Calu3 (cell line): ENCODE measurements around the gene KCNH1. TPM values are rescaled to one million over a fixed set of nuclear protein-coding genes. Genes with fewer than 3 reads are reported as not detected.
"Not testable (repeated sequence)": the region's sequence is repeated elsewhere in the genome, so short reads cannot be mapped to it uniquely, and the experiment has no call there.

Experiments used
- BruUV-seq: library from RNA; stranded (reverse); fragments of 400-500 nt; replicated peaks from 2 replicates; lab custom pipeline; 2021; lab: Mats Ljungman, UMichigan
- CTCF ChIA-PET: fragments of 300-600 bp; sonication (Branson Sonifier 250); formaldehyde crosslinking; loops from one replicate; lab custom pipeline; 2022; ENCODE audit warnings: antibody characterized with exemption; lab: Charles Lee
- DNase-seq: peaks from one replicate; pipeline ENCODE4 v3.0.0; 2022
- H3K27ac Mint-ChIP-seq: one replicate; pipeline ENCODE4 v1.8.0; 2022; ENCODE audit warnings: mixed read lengths; ENCODE audit not compliant: unreplicated experiment
- H3K27me3 Mint-ChIP-seq: one replicate; pipeline ENCODE4 v1.8.0; 2022; ENCODE audit warnings: mixed read lengths; ENCODE audit not compliant: unreplicated experiment
- H3K36me3 Mint-ChIP-seq: one replicate; pipeline ENCODE4 v1.8.0; 2022; ENCODE audit warnings: mild to moderate bottlenecking, moderate library complexity, mixed read lengths; ENCODE audit not compliant: insufficient read depth, unreplicated experiment
- H3K4me1 Mint-ChIP-seq: one replicate; pipeline ENCODE4 v1.8.0; 2022; ENCODE audit warnings: mild to moderate bottlenecking, low read depth, mixed read lengths; ENCODE audit not compliant: unreplicated experiment
- H3K4me3 Mint-ChIP-seq: one replicate; pipeline ENCODE4 v1.8.0; 2022; ENCODE audit warnings: mild to moderate bottlenecking, low read depth, moderate library complexity, mixed read lengths; ENCODE audit not compliant: unreplicated experiment
- H3K9me3 Mint-ChIP-seq: one replicate; pipeline ENCODE4 v1.8.0; 2022; ENCODE audit warnings: low read depth, mixed read lengths; ENCODE audit not compliant: unreplicated experiment
- CTCF ChIP-seq: fragments of 200-600 bp; IDR thresholded peaks from one replicate; pipeline ENCODE4 v1.8.0; 2022; ENCODE audit warnings: antibody characterized with exemption; ENCODE audit not compliant: unreplicated experiment
- intact Hi-C: fragments of 100-400 bp; cut with micrococcal nuclease; formaldehyde crosslinking; loops from one replicate; pipeline ENCODE4 v1.10.0; 2022; ENCODE audit not compliant: unreplicated experiment
- total RNA-seq: library from RNA; stranded (reverse); gene quantifications from 2 replicates; pipeline ENCODE4 v1.2.3, GENCODE V29; 2022

KCNH1 gene
- total RNA-seq, 1 experiment from 2014 or later, result not detected

GRCh38 chr1:211009944-211010343, 124.0 kb downstream of the KCNH1 start:
- Mint-ChIP-seq H3K36me3 (no peaks in the 10 kb centered on the region), H3K27me3 (no peaks in the 10 kb centered on the region)
- intact Hi-C loops, result no loop called here

GRCh38 chr1:211007830-211008229, 126.1 kb downstream of the KCNH1 start:
- H3K27ac Mint-ChIP-seq, result no peak overlapping the region
- BruUV-seq, result no TSS peak
- no peaks in the 10 kb centered on the region for H3K36me3 Mint-ChIP-seq
- intact Hi-C loops, result no loop called here
- H3K27me3 Mint-ChIP-seq, result no peaks in the 10 kb centered on the region
- no peak for DNase-seq
- no peak for TF ChIP-seq CTCF
- H3K4me3 Mint-ChIP-seq, result no peak overlapping the region
- no peaks in the 10 kb centered on the region for H3K9me3 Mint-ChIP-seq
- CTCF ChIA-PET, result no interaction called here
- H3K4me1 Mint-ChIP-seq, result no peaks in the 10 kb centered on the region

More at GRCh38 chr1:211009944-211010343, 124.0 kb downstream of the KCNH1 start:
- Mint-ChIP-seq H3K4me1 (no peaks in the 10 kb centered on the region), H3K9me3 (no peaks in the 10 kb centered on the region), H3K4me3 (no peak overlapping the region), H3K27ac (no peak overlapping the region)
- BruUV-seq, result no TSS peak
- CTCF ChIA-PET, result no interaction called here
- TF ChIP-seq CTCF, result no peak
- DNase-seq, result no peak

GRCh38 chr1:210995931-210996330, 138.0 kb downstream of the KCNH1 start:
- DNase-seq, H3K27ac Mint-ChIP-seq, H3K4me3 Mint-ChIP-seq, H3K9me3 Mint-ChIP-seq, CTCF ChIA-PET, BruUV-seq, intact Hi-C loops, H3K4me1 Mint-ChIP-seq, H3K36me3 Mint-ChIP-seq: not testable (repeated sequence)
- peaks cover 12% of the 10 kb centered on the region for H3K27me3 Mint-ChIP-seq

- H3K9me3 Mint-ChIP-seq, result peaks cover 6% of the 10 kb centered on the region
- intact Hi-C loops, result no loop called here
- H3K27me3 Mint-ChIP-seq, result no peaks in the 10 kb centered on the region
- CTCF ChIA-PET, result interaction anchor here (0.6 kb wide), 1 partner anchor 120 kb away, joined by 5 read pairs; no protein-coding TSS in a partner anchor
- TF ChIP-seq CTCF, result no peak
- no peak overlapping the region for H3K4me3 Mint-ChIP-seq
- H3K4me1 Mint-ChIP-seq, result no peaks in the 10 kb centered on the region
- no TSS peak for BruUV-seq
- H3K27ac Mint-ChIP-seq, result no peak overlapping the region
- no peak for DNase-seq
- no peaks in the 10 kb centered on the region for H3K36me3 Mint-ChIP-seq
Measured at GRCh38 chr1:210992837-210993236, 141.1 kb downstream of the KCNH1 start.

GRCh38 chr1:210989905-210990304, 144.0 kb downstream of the KCNH1 start:
- H3K27me3 Mint-ChIP-seq, result peaks cover 17% of the 10 kb centered on the region
- H3K4me1 Mint-ChIP-seq, result no peaks in the 10 kb centered on the region

More at GRCh38 chr1:210989905-210990304, 144.0 kb downstream of the KCNH1 start:
- no peak for TF ChIP-seq CTCF
- H3K27ac Mint-ChIP-seq, result no peak overlapping the region
- H3K9me3 Mint-ChIP-seq, result peaks cover 10% of the 10 kb centered on the region
- CTCF ChIA-PET, result no interaction called here
- BruUV-seq, result no TSS peak
- no peaks in the 10 kb centered on the region for H3K36me3 Mint-ChIP-seq
- no peak overlapping the region for H3K4me3 Mint-ChIP-seq
- intact Hi-C loops, result no loop called here
- DNase-seq, result no peak
